Renal cortical epithelial cell (primary cell): Measurements from ENCODE around the gene ARHGAP26. TPM values are rescaled to one million over a fixed set of nuclear protein-coding genes. Genes with fewer than 3 reads are reported as not detected.

Experiments used
- DNase-seq: peaks from one replicate; pipeline ENCODE4 v3.0.0-alpha.2; 2011; ENCODE audit warnings: low read depth
- total RNA-seq: library from RNA; depleted of rRNA; stranded (reverse); fragments of >200 nt; gene quantifications from 2 replicates; pipeline ENCODE4 v1.2.3, GENCODE V29; 2014

Gene ARHGAP26
- total RNA-seq, 1 donor from 2014 or later, result 10.4 TPM

DNA sequence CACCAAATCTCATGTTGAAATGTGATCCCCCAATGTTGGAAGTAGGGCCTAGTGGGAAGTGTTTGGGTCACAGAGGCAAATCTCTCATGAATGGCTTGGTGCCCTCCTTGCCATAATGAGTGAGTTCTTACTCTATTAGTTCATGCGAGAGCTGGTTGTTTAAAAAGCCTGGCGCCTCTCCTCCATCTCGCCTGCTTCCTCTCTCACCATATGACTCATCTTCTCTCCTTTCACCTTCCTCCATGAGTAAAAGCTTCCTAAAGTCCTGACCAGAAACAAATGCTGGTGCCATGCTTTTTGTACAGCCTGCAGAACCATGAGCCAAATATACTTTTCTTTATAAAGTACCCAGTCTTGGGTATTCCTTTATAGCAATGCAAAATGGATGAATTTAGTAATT, 20.9 kb upstream of the ARHGAP26 start:
- peak; percentile 71 for DNase-seq

DNA sequence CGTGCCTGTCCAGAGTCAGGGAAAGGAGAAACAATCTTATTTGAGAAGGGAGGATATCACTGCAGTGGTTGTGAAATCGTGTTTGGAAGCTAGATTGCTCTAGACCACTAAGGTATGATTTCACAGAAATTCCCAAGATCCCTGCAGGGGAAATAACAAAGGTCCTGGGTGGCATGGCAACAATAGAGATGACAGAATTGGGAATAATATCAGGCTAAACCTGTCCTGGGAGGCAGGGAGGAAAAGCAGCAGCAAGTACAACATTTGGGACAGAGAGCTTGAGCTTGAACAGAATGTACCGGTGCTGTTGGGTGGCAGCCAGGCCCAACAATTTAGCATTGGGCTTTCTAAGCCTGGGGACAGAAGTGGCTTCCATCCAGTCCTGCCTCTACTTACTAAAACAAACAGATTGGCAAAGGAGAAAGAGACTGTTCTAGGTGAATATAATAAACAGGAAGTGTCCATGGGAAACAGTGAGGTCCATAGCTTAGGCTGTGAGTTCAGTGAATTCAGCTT, 17.0 kb upstream of the ARHGAP26 start:
- peak; percentile 78 for DNase-seq

- DNase-seq, result no peak
Measured at GRCh38 chr5:142754031-142754430, 16.1 kb upstream of the ARHGAP26 start.

- DNase-seq, result no peak
Measured at GRCh38 chr5:142756576-142756975, 13.6 kb upstream of the ARHGAP26 start.

- no peak for DNase-seq
Measured at GRCh38 chr5:142757564-142757963, 12.6 kb upstream of the ARHGAP26 start.

DNA sequence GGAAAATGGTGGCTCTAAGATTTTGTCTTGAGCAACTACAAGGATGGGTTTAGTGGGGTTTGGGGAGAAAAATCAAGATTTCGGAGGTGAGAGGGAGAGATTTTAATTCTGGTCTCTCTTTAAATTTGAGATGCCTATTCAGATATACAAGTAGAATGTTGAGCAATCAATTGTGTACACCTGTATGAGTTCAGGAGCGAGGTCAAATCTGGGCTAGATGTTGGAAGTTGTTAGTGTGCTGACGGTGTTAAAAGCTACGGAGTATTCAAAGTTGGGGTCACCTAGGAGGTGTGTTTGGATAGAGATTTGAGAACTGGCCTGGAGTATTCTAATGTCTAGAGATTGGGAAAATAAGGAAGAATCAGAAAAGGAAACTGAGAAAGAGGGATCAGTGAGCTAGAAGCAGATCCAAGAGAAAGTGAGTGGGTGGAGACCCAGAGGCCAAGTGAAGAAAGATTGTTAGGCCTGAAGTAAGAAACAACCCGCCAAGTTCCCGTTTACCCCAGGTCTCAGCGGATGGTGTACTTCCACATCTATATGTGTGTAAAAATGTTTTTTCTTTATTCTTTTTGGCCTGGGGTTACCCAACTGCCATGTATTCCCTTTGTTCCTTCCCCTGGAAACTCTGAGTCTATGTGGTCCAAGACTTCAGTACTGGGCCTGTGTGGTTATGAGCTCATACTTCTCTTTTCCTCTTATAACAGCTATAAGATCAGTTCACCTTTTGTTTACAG, 11.9 kb upstream of the ARHGAP26 start:
- no peak for DNase-seq

- DNase-seq, result no peak
Measured at GRCh38 chr5:142758796-142759145, 11.4 kb upstream of the ARHGAP26 start.

DNA sequence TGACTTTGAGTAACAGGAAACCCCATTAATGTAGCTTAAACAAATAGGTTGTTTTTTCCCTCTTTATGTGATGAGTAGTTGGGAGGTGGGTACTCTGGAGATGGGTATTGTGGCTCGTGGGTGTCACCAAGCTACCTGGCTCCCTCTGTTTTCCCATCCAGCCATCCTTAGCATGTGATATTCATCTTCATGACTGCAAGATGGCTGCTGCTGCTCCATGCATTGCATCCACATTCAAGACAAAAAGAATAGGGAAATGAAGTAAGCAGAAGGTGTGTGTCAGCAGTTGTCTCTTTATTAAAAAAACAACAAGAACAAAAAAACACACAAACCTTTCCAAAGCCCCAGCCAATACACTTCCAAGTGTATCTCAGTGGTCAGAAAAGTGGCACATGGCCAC, 6.5 kb upstream of the ARHGAP26 start:
- no peak for DNase-seq

GRCh38 chr5:142767178-142767577, 3.0 kb upstream of the ARHGAP26 start:
- DNase-seq, result no peak

DNA sequence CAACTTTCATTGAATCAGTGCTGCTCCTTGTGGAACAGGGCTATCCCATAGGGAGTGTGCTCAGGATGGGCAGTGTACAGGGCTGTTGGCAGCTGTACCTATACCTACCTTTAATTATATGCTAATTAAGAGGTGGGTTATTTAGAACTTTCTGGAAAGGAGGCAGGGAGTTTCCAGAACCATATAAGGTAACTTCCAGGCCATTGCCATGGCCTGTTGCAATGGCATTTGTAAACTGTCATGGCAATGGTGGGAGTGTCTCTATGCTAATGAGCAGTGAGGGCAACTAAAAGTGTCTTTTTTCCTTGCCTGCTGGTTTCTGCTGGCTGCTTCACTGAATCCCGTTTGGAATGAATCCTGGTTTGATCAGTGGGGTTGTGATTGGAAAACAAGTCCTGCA, 2.3 kb upstream of the ARHGAP26 start:
- peak; percentile 48 for DNase-seq

- no peak for DNase-seq
Measured at GRCh38 chr5:142769251-142769792, 855 bp upstream of the ARHGAP26 start.

- DNase-seq, result peak; percentile 62
Measured at GRCh38 chr5:142770650-142771609, 753 bp downstream of the ARHGAP26 start.

GRCh38 chr5:142771666-142772065, 1.5 kb downstream of the ARHGAP26 start:
- no peak for DNase-seq

GRCh38 chr5:142772446-142773293, 2.5 kb downstream of the ARHGAP26 start:
- no peak for DNase-seq

- no peak for DNase-seq
Measured at GRCh38 chr5:142777099-142777498, 6.9 kb downstream of the ARHGAP26 start.

- DNase-seq, result no peak
Measured at GRCh38 chr5:142777850-142778249, 7.7 kb downstream of the ARHGAP26 start.

DNA sequence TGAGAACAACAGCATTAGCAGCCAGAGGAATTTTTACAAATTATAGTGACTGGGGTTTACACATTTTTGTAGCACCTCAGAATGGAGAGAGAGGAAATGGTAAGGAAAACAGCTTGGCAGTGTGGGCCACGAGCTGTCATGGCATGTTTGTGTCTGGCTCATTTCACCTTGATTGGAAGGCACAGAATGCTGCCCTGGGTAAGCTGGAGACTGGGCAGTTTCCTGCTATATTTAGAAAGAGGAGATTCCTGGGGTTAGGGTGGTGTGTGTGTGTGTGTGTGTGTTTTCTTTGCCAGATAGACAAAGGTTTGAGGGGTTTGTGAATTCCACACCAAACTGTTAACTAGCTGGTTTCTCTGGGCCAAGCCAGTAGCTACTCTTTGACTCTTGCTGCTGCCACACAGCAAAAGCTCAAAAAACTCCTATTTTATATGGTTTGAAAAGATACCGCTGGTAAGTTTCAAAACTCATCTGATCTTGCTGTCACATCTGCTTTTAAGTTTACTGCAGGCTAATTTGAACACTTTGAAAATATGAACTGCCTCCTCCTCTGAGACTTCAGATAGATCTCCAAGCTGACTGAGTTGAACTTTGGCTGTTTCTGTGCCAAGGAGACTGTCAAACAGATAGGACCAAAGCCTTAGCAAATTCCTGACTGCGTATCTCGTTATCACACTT, 9.1 kb downstream of the ARHGAP26 start:
- peak; percentile 77 for DNase-seq

GRCh38 chr5:142780871-142781270, 10.7 kb downstream of the ARHGAP26 start:
- DNase-seq, result no peak

DNA sequence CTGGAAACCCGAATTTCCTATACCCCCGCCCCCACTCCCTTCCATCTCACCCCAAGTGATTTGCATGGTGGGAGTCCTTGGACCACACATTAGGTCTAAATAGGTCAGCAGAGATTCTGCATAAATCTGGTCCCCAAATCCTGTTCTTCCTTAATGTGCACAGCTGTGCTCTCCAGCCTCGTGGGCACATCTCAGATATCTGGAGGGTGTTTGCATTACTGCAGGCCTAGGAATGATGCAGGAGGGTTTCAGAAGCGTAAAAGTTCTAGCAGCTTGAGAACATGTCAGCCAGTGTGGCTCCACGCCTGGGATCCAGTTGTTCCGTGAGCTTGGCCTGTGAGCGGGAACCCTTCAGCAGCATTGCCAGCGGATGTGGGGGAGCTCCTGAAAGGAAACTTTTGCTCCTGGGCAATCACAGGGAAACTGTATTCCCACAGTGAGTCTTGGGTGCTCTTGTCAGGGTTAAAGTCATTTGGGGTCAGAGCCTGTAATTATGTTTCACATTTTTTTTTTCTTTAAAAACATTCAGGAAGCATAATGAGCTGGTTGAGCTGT, 12.9 kb downstream of the ARHGAP26 start:
- DNase-seq, result no peak

DNA sequence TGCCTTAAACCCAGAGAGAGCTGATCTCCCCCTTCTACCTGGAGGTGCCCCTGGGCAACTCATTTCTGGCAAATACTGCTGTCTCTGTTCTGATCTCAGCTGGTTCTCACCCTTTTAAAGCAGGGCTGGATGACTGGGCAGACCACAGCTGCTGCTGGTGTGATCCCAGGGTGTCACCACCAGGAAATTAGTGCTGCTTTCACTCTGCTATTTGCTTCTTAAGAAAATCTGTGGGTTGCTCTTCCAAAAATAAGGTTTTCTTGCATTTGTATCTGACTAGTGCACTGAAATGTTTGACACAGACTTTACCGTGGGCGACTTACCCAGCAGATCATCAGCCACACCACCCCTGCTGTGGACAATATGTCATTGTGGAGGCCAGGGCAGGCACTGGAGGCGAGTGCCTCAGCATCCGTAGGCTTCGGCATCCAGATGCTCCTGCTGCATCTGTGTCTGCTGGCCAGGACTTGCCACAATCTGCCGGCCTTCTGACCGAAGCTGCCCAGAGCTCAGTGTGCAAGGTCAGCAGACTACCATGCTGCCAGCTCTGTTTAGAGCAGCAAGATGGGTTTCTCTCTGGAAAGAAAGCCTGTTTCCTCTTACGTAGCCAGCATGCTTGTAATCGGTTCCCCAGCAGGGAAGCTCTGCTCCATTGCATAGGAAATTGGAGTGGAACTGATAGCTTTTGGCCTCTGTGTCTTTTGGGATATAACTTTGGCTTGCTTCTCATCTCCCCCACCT, 13.6 kb downstream of the ARHGAP26 start:
- DNase-seq, result peak; percentile 37
